Keratinocyte (primary cell): ENCODE results near the gene AIMP1. TPM values are rescaled to one million over a fixed set of nuclear protein-coding genes. Genes with fewer than 3 reads are reported as not detected.

Experiments
- DNase-seq: peaks from one replicate; pipeline ENCODE4 v3.0.0-alpha.2; 2011; ENCODE audit warnings: low read depth, missing footprints, low spot score
- FAIRE-seq: peaks from 2 replicates; lab custom pipeline; 2011; peaks lifted over from hg19 to GRCh38; lab: Jason Lieb, UNC
- H2AFZ ChIP-seq: 2 replicates; pipeline ENCODE4 v1.6.0; 2012; ENCODE audit warnings: low read length, control low read depth, inconsistent platforms; ENCODE audit not compliant: control insufficient read depth
- H3K27ac ChIP-seq: 2 replicates; pipeline ENCODE4 v1.5.1; 2011; ENCODE audit warnings: low read length; ENCODE audit not compliant: control insufficient read depth, insufficient read depth
- H3K27me3 ChIP-seq: 3 replicates; pipeline ENCODE4 v1.6.0; 2011; ENCODE audit warnings: low read length; ENCODE audit not compliant: control insufficient read depth, insufficient read depth; ENCODE audit errors: extremely low read depth
- H3K36me3 ChIP-seq, 2 experiments: 2 replicates in 1 of 2; 3 replicates in 1 of 2; pipeline ENCODE4 v1.5.1; 2011; ENCODE audit warnings: low read length in 2 of 2, mild to moderate bottlenecking in 1 of 2; ENCODE audit not compliant: control insufficient read depth in 2 of 2, insufficient read depth in 2 of 2; ENCODE audit errors: extremely low read depth in 1 of 2
- H3K4me1 ChIP-seq: 3 replicates; pipeline ENCODE4 v1.5.1; 2011; ENCODE audit warnings: low read length; ENCODE audit not compliant: control insufficient read depth, insufficient read depth; ENCODE audit errors: extremely low read depth
- H3K4me2 ChIP-seq: 3 replicates; pipeline ENCODE4 v1.6.0; 2011; ENCODE audit warnings: low read depth, low read length; ENCODE audit not compliant: control insufficient read depth, insufficient read depth; ENCODE audit errors: extremely low read depth
- H3K4me3 ChIP-seq, 3 experiments: fragments of 200-600 bp in 1 of 3; sonication (generic) in 1 of 3; 2 replicates in 2 of 3; 3 replicates in 1 of 3; pipeline ENCODE4 v1.5.1; 2011 to 2016; ENCODE audit warnings: low read length in 3 of 3, mild to moderate bottlenecking in 3 of 3, control low read depth in 2 of 3, inconsistent platforms in 1 of 3, low read depth in 1 of 3, mixed read lengths in 1 of 3, mixed run types in 1 of 3, moderate library complexity in 1 of 3; ENCODE audit not compliant: control insufficient read depth in 2 of 3, insufficient read depth in 2 of 3; ENCODE audit errors: extremely low read depth in 1 of 3
- H3K79me2 ChIP-seq: 2 replicates; pipeline ENCODE4 v1.6.0; 2012; ENCODE audit warnings: low read length; ENCODE audit not compliant: control insufficient read depth, insufficient read depth
- H3K9ac ChIP-seq: 3 replicates; pipeline ENCODE4 v1.6.0; 2011; ENCODE audit warnings: low read length; ENCODE audit not compliant: control insufficient read depth, insufficient read depth; ENCODE audit errors: extremely low read depth
- H3K9me1 ChIP-seq: 3 replicates; pipeline ENCODE4 v1.6.0; 2011; ENCODE audit warnings: low read length; ENCODE audit not compliant: control insufficient read depth, insufficient read depth; ENCODE audit errors: extremely low read depth
- H3K9me3 ChIP-seq: 2 replicates; pipeline ENCODE4 v1.5.1; 2012; ENCODE audit warnings: low read depth, low read length; ENCODE audit not compliant: control insufficient read depth
- H4K20me1 ChIP-seq: 3 replicates; pipeline ENCODE4 v1.6.0; 2011; ENCODE audit warnings: low read length; ENCODE audit not compliant: control insufficient read depth, insufficient read depth; ENCODE audit errors: extremely low read depth
- EZH2 ChIP-seq: IDR thresholded peaks from one replicate; pipeline ENCODE4 v1.6.1; 2012; ENCODE audit warnings: inconsistent platforms, mild to moderate bottlenecking, low read length, moderate library complexity
- dilution Hi-C: fragments of 300-500 bp; cut with MboI; formaldehyde crosslinking; loops from one replicate; pipeline ENCODE4 v1.7.0; 2020; ENCODE audit warnings: low sequenced_read_pairs; ENCODE audit not compliant: extremely low pct_ligation_motif_present
- polyA plus RNA-seq, 5 experiments: library from polyadenylated mRNA; depleted of rRNA in 3 of 5; stranded (reverse) in 3 of 5; stranded (forward) in 1 of 5; unstranded in 1 of 5; fragments of >200 nt; gene quantifications; 1 replicate in 1 of 5; 2 replicates in 3 of 5; 3 replicates in 1 of 5; pipeline versions ENCODE4 v1.2.1 to v1.2.3, GENCODE V29; 2011 to 2012; ENCODE audit warnings: missing spikeins in 2 of 5, low read depth in 1 of 5, low replicate concordance in 1 of 5
- TF ChIP-seq, protein P1 (sequence below), 3 experiments: IDR thresholded peaks in 1 of 3; conservative IDR thresholded peaks in 1 of 3; optimal IDR thresholded peaks in 1 of 3; 2 replicates in 2 of 3; 3 replicates in 1 of 3; pipeline versions ENCODE3 to v1.5.1; 2011; ENCODE audit warnings: low read length in 3 of 3, mild to moderate bottlenecking in 3 of 3, moderate library complexity in 2 of 3, control low read depth in 1 of 3, inconsistent platforms in 1 of 3; ENCODE audit not compliant: insufficient read depth in 2 of 3; ENCODE audit errors: extremely low read depth in 1 of 3

AIMP1 gene
- polyA plus RNA-seq, 1 donor (not counting 4 experiments of a cell fraction or from before 2014, with no cell fraction given): 52.9 TPM

GRCh38 chr4:106273831-106274230 is 42.5 kb upstream of the AIMP1 start:
- DNase-seq: no peak
- H3K9ac ChIP-seq: no peak overlapping the region
- no peaks in the 10 kb centered on the region for H3K79me2 ChIP-seq
- no peak overlapping the region for H2AFZ ChIP-seq
- H3K4me3 ChIP-seq: no peak overlapping the region
- no peaks in the 10 kb centered on the region for H3K36me3 ChIP-seq
- no peak for FAIRE-seq
- H3K9me1 ChIP-seq: no peaks in the 10 kb centered on the region
- H3K27me3 ChIP-seq: no peaks in the 10 kb centered on the region
- no peak for TF ChIP-seq EZH2
- TF ChIP-seq, protein P1, sequence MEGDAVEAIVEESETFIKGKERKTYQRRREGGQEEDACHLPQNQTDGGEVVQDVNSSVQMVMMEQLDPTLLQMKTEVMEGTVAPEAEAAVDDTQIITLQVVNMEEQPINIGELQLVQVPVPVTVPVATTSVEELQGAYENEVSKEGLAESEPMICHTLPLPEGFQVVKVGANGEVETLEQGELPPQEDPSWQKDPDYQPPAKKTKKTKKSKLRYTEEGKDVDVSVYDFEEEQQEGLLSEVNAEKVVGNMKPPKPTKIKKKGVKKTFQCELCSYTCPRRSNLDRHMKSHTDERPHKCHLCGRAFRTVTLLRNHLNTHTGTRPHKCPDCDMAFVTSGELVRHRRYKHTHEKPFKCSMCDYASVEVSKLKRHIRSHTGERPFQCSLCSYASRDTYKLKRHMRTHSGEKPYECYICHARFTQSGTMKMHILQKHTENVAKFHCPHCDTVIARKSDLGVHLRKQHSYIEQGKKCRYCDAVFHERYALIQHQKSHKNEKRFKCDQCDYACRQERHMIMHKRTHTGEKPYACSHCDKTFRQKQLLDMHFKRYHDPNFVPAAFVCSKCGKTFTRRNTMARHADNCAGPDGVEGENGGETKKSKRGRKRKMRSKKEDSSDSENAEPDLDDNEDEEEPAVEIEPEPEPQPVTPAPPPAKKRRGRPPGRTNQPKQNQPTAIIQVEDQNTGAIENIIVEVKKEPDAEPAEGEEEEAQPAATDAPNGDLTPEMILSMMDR (optimal IDR thresholded peaks at IDR 0.05 in 1 of 3, IDR thresholded peaks at IDR 0.05 in 1 of 3, conservative IDR thresholded peaks at IDR 0.05 in 1 of 3; ENCODE audit: extremely low read depth in 1 of 3, insufficient read depth in 2 of 3, low read length in 3 of 3): no peak
- no peak overlapping the region for H3K4me2 ChIP-seq
- dilution Hi-C loops: no loop called here
- no peaks in the 10 kb centered on the region for H3K4me1 ChIP-seq
- no peaks in the 10 kb centered on the region for H4K20me1 ChIP-seq
- no peaks in the 10 kb centered on the region for H3K9me3 ChIP-seq
- H3K27ac ChIP-seq: no peak overlapping the region

- no peak for DNase-seq
- Histone ChIP-seq H3K79me2 (no peaks in the 10 kb centered on the region), H4K20me1 (no peaks in the 10 kb centered on the region), H3K9me1 (no peaks in the 10 kb centered on the region), H3K36me3 (no peaks in the 10 kb centered on the region), H3K4me1 (no peaks in the 10 kb centered on the region), H3K27ac (no peak overlapping the region), H2AFZ (no peak overlapping the region), H3K27me3 (no peaks in the 10 kb centered on the region), H3K9me3 (no peaks in the 10 kb centered on the region), H3K9ac (no peak overlapping the region), H3K4me3 (no peak overlapping the region), H3K4me2 (no peak overlapping the region)
- FAIRE-seq: no peak
- TF ChIP-seq, protein P1 (optimal IDR thresholded peaks at IDR 0.05 in 1 of 3, IDR thresholded peaks at IDR 0.05 in 1 of 3, conservative IDR thresholded peaks at IDR 0.05 in 1 of 3; ENCODE audit: extremely low read depth in 1 of 3, insufficient read depth in 2 of 3, low read length in 3 of 3): no peak
- no peak for TF ChIP-seq EZH2
- dilution Hi-C loops: no loop called here
These were observed 39.1 kb upstream of the AIMP1 start for GRCh38 chr4:106277140-106277675.
